K562 (cell line): ENCODE measurements around the gene DSE. TPM values are rescaled to one million over a fixed set of nuclear protein-coding genes. Genes with fewer than 3 reads are reported as not detected.

Experiments
- ATAC-seq: fragments of 200-7000 bp; cut with Tn5 transposase; 3 replicates; pipeline ENCODE4 v1.9.1; 2020; ENCODE audit warnings: moderate library complexity
- BruUV-seq: library from RNA; stranded (reverse); fragments of 400-500 nt; replicated peaks from 2 replicates; lab custom pipeline; 2021; lab: Mats Ljungman, UMichigan
- CTCF ChIA-PET: fragments of 300-600 bp; formaldehyde crosslinking; extraction: SDS; loops from one replicate; lab custom pipeline; 2021; ENCODE audit warnings: low intra/inter-chr PET ratio; lab: Yijun Ruan, JAX
- POLR2A ChIA-PET: fragments of 300-600, 350-650 bp; sonication (Branson Sonifier 250); formaldehyde crosslinking; extraction: SDS; loops from one replicate; lab custom pipeline; 2021; ENCODE audit warnings: antibody characterized with exemption, inconsistent platforms; lab: Yijun Ruan, JAX
- DNase-seq, 4 experiments: peaks; one replicate each; pipeline versions ENCODE4 v3.0.0 to v3.0.0-alpha.2; 2011 to 2018; ENCODE audit warnings: low spot score in 3 of 4, mixed read lengths in 3 of 4; ENCODE audit errors: extremely low read depth in 1 of 4
- FAIRE-seq: peaks from 2 replicates; lab custom pipeline; 2011; peaks lifted over from hg19 to GRCh38; lab: Jason Lieb, UNC
- H2AFZ ChIP-seq: 2 replicates; pipeline ENCODE4 v1.6.0; 2011; ENCODE audit warnings: low read depth, low read length, control low read depth, inconsistent platforms
- H3K27ac ChIP-seq: fragments of 200-600 bp; 3 replicates; pipeline ENCODE4 v1.8.0; 2011; ENCODE audit warnings: low read depth, mild to moderate bottlenecking, control low read depth, inconsistent platforms, low read length, moderate library complexity, mixed read lengths; ENCODE audit errors: extremely low read depth
- H3K27me3 ChIP-seq, 2 experiments: fragments of 300-600 bp in 1 of 2; 2 replicates in 1 of 2; 3 replicates in 1 of 2; pipeline versions ENCODE4 v1.6.0 to v1.8.0; 2011; ENCODE audit warnings: inconsistent platforms in 2 of 2, low read length in 2 of 2, mild to moderate bottlenecking in 1 of 2, mixed read lengths in 1 of 2, moderate library complexity in 1 of 2; ENCODE audit not compliant: control insufficient read depth in 2 of 2, insufficient read depth in 2 of 2
- H3K36me3 ChIP-seq: fragments of 300-600 bp; 3 replicates; pipeline ENCODE4 v1.8.0; 2011; ENCODE audit warnings: mild to moderate bottlenecking, low read length, inconsistent platforms; ENCODE audit not compliant: control insufficient read depth, insufficient read depth
- H3K4me1 ChIP-seq, 2 experiments: fragments of 200-600 bp in 1 of 2; replicated peaks in 1 of 2; 2 replicates in 1 of 2; 3 replicates in 1 of 2; pipeline versions ENCODE4 v1.5.1 to v1.8.0; 2011; ENCODE audit warnings: inconsistent platforms in 2 of 2, low read length in 2 of 2, mild to moderate bottlenecking in 1 of 2, mixed read lengths in 1 of 2, moderate library complexity in 1 of 2; ENCODE audit not compliant: control insufficient read depth in 2 of 2, insufficient read depth in 2 of 2
- H3K4me2 ChIP-seq: 2 replicates; pipeline ENCODE4 v1.6.1; 2011; ENCODE audit warnings: low read length, control low read depth, inconsistent platforms, mixed read lengths; ENCODE audit not compliant: insufficient read depth
- H3K4me3 ChIP-seq: fragments of 200-600 bp; sonication (generic), shearing (Covaris generic); 2 replicates; pipeline ENCODE4 v1.5.1; 2016; ENCODE audit warnings: control low read depth, inconsistent platforms
- H3K79me2 ChIP-seq: fragments of 200-600 bp; 3 replicates; pipeline ENCODE4 v1.8.0; 2011; ENCODE audit warnings: low read length, inconsistent platforms; ENCODE audit not compliant: control insufficient read depth, insufficient read depth
- H3K9ac ChIP-seq, 2 experiments: 2 replicates each; pipeline versions ENCODE4 v1.6.0 to v1.6.1; 2011; ENCODE audit warnings: low read depth in 2 of 2, low read length in 2 of 2, control low read depth in 1 of 2, inconsistent platforms in 1 of 2, mild to moderate bottlenecking in 1 of 2, mixed read lengths in 1 of 2; ENCODE audit not compliant: insufficient read depth in 1 of 2
- H3K9me1 ChIP-seq: one replicate; pipeline ENCODE4 v1.6.0; 2011; ENCODE audit warnings: inconsistent platforms, mild to moderate bottlenecking, low read length, moderate library complexity; ENCODE audit not compliant: control insufficient read depth, insufficient read depth
- H3K9me3 ChIP-seq: replicated peaks from 2 replicates; pipeline ENCODE4 v1.5.1; 2011; ENCODE audit warnings: low read depth, low read length, inconsistent platforms; ENCODE audit not compliant: control insufficient read depth, insufficient read depth
- H4K20me1 ChIP-seq: replicated peaks from 2 replicates; pipeline ENCODE4 v1.6.1; 2011; ENCODE audit warnings: low read length, inconsistent platforms, mixed read lengths; ENCODE audit not compliant: control insufficient read depth, insufficient read depth
- CBX1 ChIP-seq: sonication (generic); IDR thresholded peaks from 2 replicates; pipeline ENCODE4 v1.6.1; 2016; ENCODE audit warnings: antibody characterized with exemption, low read depth, mild to moderate bottlenecking
- CBX5 ChIP-seq: IDR thresholded peaks from 2 replicates; pipeline ENCODE4 v1.6.1; 2014; ENCODE audit warnings: low read depth, borderline replicate concordance
- HDAC6 ChIP-seq: IDR thresholded peaks from 2 replicates; pipeline ENCODE4 v1.6.1; 2012; ENCODE audit warnings: low read depth, mild to moderate bottlenecking, control low read depth, inconsistent platforms, low read length, moderate library complexity
- MLX ChIP-seq, 2 experiments: fragments of 450-650 bp in 1 of 2; sonication (generic) in 1 of 2; formaldehyde crosslinking; conservative IDR thresholded peaks; 2 replicates each; pipeline versions ENCODE4 v1.4.0 to v1.8.1; 2020 to 2022; ENCODE audit warnings: mild to moderate bottlenecking in 1 of 2, missing genetic modification reagents in 1 of 2
- POLR3A ChIP-seq: IDR thresholded peaks from 2 replicates; pipeline ENCODE4 v1.6.1; 2011; ENCODE audit warnings: borderline replicate concordance, mild to moderate bottlenecking, moderate library complexity; ENCODE audit not compliant: insufficient read length, insufficient read depth; ENCODE audit errors: extremely low read depth
- SMARCB1 ChIP-seq: IDR thresholded peaks from 2 replicates; pipeline ENCODE4 v1.6.1; 2011; ENCODE audit warnings: improper control_type of control experiment, low read depth; ENCODE audit not compliant: insufficient read length
- SNRNP70 ChIP-seq: fragments of 200-400 bp; formaldehyde crosslinking; optimal IDR thresholded peaks from 2 replicates; pipeline ENCODE3; 2017; ENCODE audit warnings: low read depth, low read length
- SP2 ChIP-seq: IDR thresholded peaks from 2 replicates; pipeline ENCODE4 v1.6.1; 2011; ENCODE audit warnings: mild to moderate bottlenecking, low read depth, low read length, moderate library complexity; ENCODE audit not compliant: poor library complexity, severe bottlenecking; ENCODE audit errors: extremely low read depth
- ZFP91 ChIP-seq: sonication (generic); formaldehyde crosslinking; IDR thresholded peaks from 2 replicates; pipeline ENCODE4 v1.8.0; 2022; ENCODE audit warnings: mild to moderate bottlenecking, missing genetic modification reagents
- ZNF253 ChIP-seq: fragments of 250-450 bp; sonication (Bioruptor Pico); conservative IDR thresholded peaks from 2 replicates; pipeline ENCODE4 v1.6.1; 2021; ENCODE audit warnings: mild to moderate bottlenecking
- ZNF407 ChIP-seq: fragments of 450-650 bp; IDR thresholded peaks from 2 replicates; pipeline ENCODE4 v1.6.1; 2016; ENCODE audit warnings: low read depth
- WGBS: fragments of 100-300 bp; shearing (Covaris generic); methylation state at CpG from one replicate; pipeline ENCODE4 v1.1.6; 2016; ENCODE audit warnings: low coverage, mixed read lengths; ENCODE audit not compliant: insufficient coverage; ENCODE audit errors: missing lambda C conversion rate; 5-methylcytosine and 5-hydroxymethylcytosine counted together
- in situ Hi-C: fragments of 300-500 bp; cut with MboI; formaldehyde crosslinking; loops from 4 replicates; pipeline ENCODE4 v1.15.0; 2018; ENCODE audit warnings: inconsistent platforms, mixed read lengths
- intact Hi-C: fragments of 100-400 bp; cut with micrococcal nuclease; formaldehyde crosslinking; loops from 2 replicates; pipeline ENCODE4 v1.14.2; 2022
- polyA plus RNA-seq, 8 experiments: library from polyadenylated mRNA; depleted of rRNA in 4 of 8; stranded (reverse) in 5 of 8; unstranded in 3 of 8; fragments of >200 nt; fragmentation: Nextera tagmentation in 2 of 8; fragmentation: Illumina TruSeq in 1 of 8; extraction: Ambion mirVana in 2 of 8; extraction: Trizol in 1 of 8; gene quantifications; 2 replicates each; pipeline versions ENCODE4 v1.2.1 to v1.2.3, GENCODE V29; 2011 to 2014; ENCODE audit warnings: inconsistent platforms in 1 of 8, missing spikeins in 1 of 8
- total RNA-seq, 7 experiments: library from RNA; depleted of rRNA in 6 of 7; stranded (reverse); fragments of >200 nt in 6 of 7; fragmentation: Illumina TruSeq in 2 of 7; extraction: Trizol in 2 of 7; gene quantifications; 2 replicates each; pipeline versions ENCODE4 v1.2.1 to v1.2.3, GENCODE V29; 2011 to 2021; ENCODE audit warnings: low replicate concordance in 1 of 7

DSE gene
- total and polyA plus RNA-seq, 9 of the 15 experiments (the other 6 are each of a cell fraction or from before 2014, with no cell fraction given), result 0.49 to 1.7 (median 0.79) TPM

- TF ChIP-seq ZFP91 (no peak), MLX (CRISPR knock-in tag; conservative IDR thresholded peaks at IDR 0.05) (no peak), HDAC6 (no peak)
Observed at GRCh38 chr6:116395647-116396046, 24.9 kb downstream of the DSE start (continued).

GRCh38 chr6:116396441-116396840 lies 25.7 kb downstream of the DSE start:
- peaks cover 4 to 10% of the 10 kb centered on the region in 2 experiments; a peak in 4 of 5 replicates for H3K27me3 ChIP-seq
- CTCF ChIA-PET, result no interaction called here
- H3K9me3 ChIP-seq, result no peaks in the 10 kb centered on the region
- WGBS, result 6% methylated on average over 5 of the region's 5 CpGs
- H4K20me1 ChIP-seq, result no peaks in the 10 kb centered on the region
- H3K36me3 ChIP-seq, result no peaks in the 10 kb centered on the region
- in situ Hi-C loops, result no loop called here
- no peak for DNase-seq
- TF ChIP-seq SMARCB1 (no peak), POLR3A (no peak), ZNF253 (CRISPR knock-in tag) (no peak), SNRNP70 (no peak), ZNF407 (no peak), SP2 (no peak), CBX5 (no peak), CBX1 (no peak)
- no TSS peak for BruUV-seq
- H3K4me2 ChIP-seq, result no peak overlapping the region
- no peaks in the 10 kb centered on the region for H3K9me1 ChIP-seq
- H3K9ac ChIP-seq, result no peak overlapping the region
- no peak for ATAC-seq
- no peak overlapping the region for H3K4me3 ChIP-seq
- H3K27ac ChIP-seq, result no peak overlapping the region
- H2AFZ ChIP-seq, result no peak overlapping the region
- FAIRE-seq, result no peak
- intact Hi-C loops, result no loop called here
- POLR2A ChIA-PET, result no interaction called here
- H3K4me1 ChIP-seq, result no peaks in the 10 kb centered on the region
- H3K79me2 ChIP-seq, result no peaks in the 10 kb centered on the region
